ENCODE measurements around the gene DRC3. TPM values are rescaled to one million over a fixed set of nuclear protein-coding genes. Genes with fewer than 3 reads are reported as not detected.

DRC3 gene
- total RNA-seq, 2 experiments from 2014 or later: 0.19 TPM; not detected in 1

GRCh38 chr17:18016426-18016825 is 43.8 kb downstream of the DRC3 start:
- no peak for DNase-seq (ENCODE audit: low spot score)
- no peaks in the 10 kb centered on the region for H4K20me1 ChIP-seq (ENCODE audit: insufficient read depth, low read length)
- intact Hi-C loops (cut with micrococcal nuclease; ENCODE audit: unreplicated experiment): no loop called here
- H3K9me2 ChIP-seq (ENCODE audit: insufficient read depth, low read length): no peaks in the 10 kb centered on the region
- no peaks in the 10 kb centered on the region for H3K4me1 ChIP-seq (ENCODE audit: insufficient read depth, low read length, poor library complexity, severe bottlenecking)
- no peak overlapping the region for H3K4me3 ChIP-seq (ENCODE audit: low read depth, low read length, poor library complexity, severe bottlenecking)
- H3K27ac ChIP-seq (ENCODE audit: low read depth, low read length, poor library complexity, severe bottlenecking): no peak overlapping the region
- no peaks in the 10 kb centered on the region for H3K9me3 ChIP-seq (ENCODE audit: low read length)
- peaks cover 67% of the 10 kb centered on the region for H3K36me3 ChIP-seq (ENCODE audit: insufficient read depth, low read length)
- POLR2A ChIA-PET: interaction anchor here (1.6 kb wide), 1 partner anchor 13 kb away, joined by 6 read pairs; no protein-coding TSS in a partner anchor
- no TSS peak for BruUV-seq (replicated peaks)
- no peak overlapping the region for H2AFZ ChIP-seq (ENCODE audit: low read length)
- TF ChIP-seq CTCF (conservative IDR thresholded peaks at IDR 0.05; ENCODE audit: low read length) (no peak), EZH2phosphoT487 (IDR thresholded peaks at IDR 0.05; ENCODE audit: borderline replicate concordance, low read depth, low read length) (no peak)
- CTCF ChIA-PET (ENCODE audit: unreplicated experiment): no interaction called here
- no peaks in the 10 kb centered on the region for H3K79me2 ChIP-seq (ENCODE audit: insufficient read depth, low read depth, low read length)
- H3K4me2 ChIP-seq (ENCODE audit: low read length): no peak overlapping the region

- Histone ChIP-seq H2AFZ (ENCODE audit: low read length) (no peak overlapping the region), H3K4me1 (ENCODE audit: insufficient read depth, low read length, poor library complexity, severe bottlenecking) (no peaks in the 10 kb centered on the region), H3K36me3 (ENCODE audit: insufficient read depth, low read length) (peaks cover 61% of the 10 kb centered on the region), H3K9me3 (ENCODE audit: low read length) (no peaks in the 10 kb centered on the region), H3K9me2 (ENCODE audit: insufficient read depth, low read length) (no peaks in the 10 kb centered on the region), H3K79me2 (ENCODE audit: insufficient read depth, low read depth, low read length) (no peaks in the 10 kb centered on the region), H4K20me1 (ENCODE audit: insufficient read depth, low read length) (no peaks in the 10 kb centered on the region), H3K4me3 (ENCODE audit: low read depth, low read length, poor library complexity, severe bottlenecking) (no peak overlapping the region), H3K4me2 (ENCODE audit: low read length) (no peak overlapping the region), H3K27ac (ENCODE audit: low read depth, low read length, poor library complexity, severe bottlenecking) (no peak overlapping the region)
- no peak for DNase-seq (ENCODE audit: low spot score)
- no TSS peak for BruUV-seq (replicated peaks)
- TF ChIP-seq EZH2phosphoT487 (IDR thresholded peaks at IDR 0.05; ENCODE audit: borderline replicate concordance, low read depth, low read length) (no peak), CTCF (conservative IDR thresholded peaks at IDR 0.05; ENCODE audit: low read length) (no peak)
- ChIA-PET CTCF (ENCODE audit: unreplicated experiment) (no interaction called here), POLR2A (interaction anchor here (1.6 kb wide), 1 partner anchor 11 kb away, joined by 6 read pairs; no protein-coding TSS in a partner anchor)
- intact Hi-C loops (cut with micrococcal nuclease; ENCODE audit: unreplicated experiment): no loop called here
These were observed 45.3 kb downstream of the DRC3 start for GRCh38 chr17:18017958-18018357.

GRCh38 chr17:18018411-18018921 is 45.8 kb downstream of the DRC3 start:
- intact Hi-C loops (cut with micrococcal nuclease; ENCODE audit: unreplicated experiment): no loop called here
- ChIA-PET POLR2A (no interaction called here), CTCF (ENCODE audit: unreplicated experiment) (interaction anchor here (1.1 kb wide), 1 partner anchor 83 kb away, joined by 3 read pairs; no protein-coding TSS in a partner anchor)
- H3K36me3 ChIP-seq (ENCODE audit: insufficient read depth, low read length): peaks cover 57% of the 10 kb centered on the region
- no peaks in the 10 kb centered on the region for H3K9me3 ChIP-seq (ENCODE audit: low read length)
- H2AFZ ChIP-seq (ENCODE audit: low read length): no peak overlapping the region
- TF ChIP-seq CTCF (conservative IDR thresholded peaks at IDR 0.05; ENCODE audit: low read length): no peak
- no peak for TF ChIP-seq EZH2phosphoT487 (IDR thresholded peaks at IDR 0.05; ENCODE audit: borderline replicate concordance, low read depth, low read length)
- H3K4me2 ChIP-seq (ENCODE audit: low read length): no peak overlapping the region
- no peaks in the 10 kb centered on the region for H4K20me1 ChIP-seq (ENCODE audit: insufficient read depth, low read length)
- H3K9me2 ChIP-seq (ENCODE audit: insufficient read depth, low read length): no peaks in the 10 kb centered on the region
- H3K4me1 ChIP-seq (ENCODE audit: insufficient read depth, low read length, poor library complexity, severe bottlenecking): no peaks in the 10 kb centered on the region
- no peak for DNase-seq (ENCODE audit: low spot score)
- no peaks in the 10 kb centered on the region for H3K79me2 ChIP-seq (ENCODE audit: insufficient read depth, low read depth, low read length)
- H3K4me3 ChIP-seq (ENCODE audit: low read depth, low read length, poor library complexity, severe bottlenecking): no peak overlapping the region
- no TSS peak for BruUV-seq (replicated peaks)
- no peak overlapping the region for H3K27ac ChIP-seq (ENCODE audit: low read depth, low read length, poor library complexity, severe bottlenecking)
